Tibial nerve (tissue), 4 donors: ENCODE data around the gene LCLAT1. TPM values are rescaled to one million over a fixed set of nuclear protein-coding genes. Genes with fewer than 3 reads are reported as not detected.

Experiments used
- DNase-seq, 2 donors: peaks; one replicate each; pipeline ENCODE4 v3.0.0-alpha.2; 2019; ENCODE audit warnings: low spot score in 2 of 2
- H3K27ac ChIP-seq, 4 donors: fragments of 200-600 bp; sonication (generic) in 3 of 4; one replicate each; pipeline ENCODE4 v1.5.1; 2017 to 2019; ENCODE audit warnings: mild to moderate bottlenecking in 1 of 4
- H3K27me3 ChIP-seq, 2 donors: fragments of 200-600 bp; sonication (generic) in 1 of 2; one replicate each; pipeline versions ENCODE4 v1.5.1 to v1.6.0; 2017 to 2019
- H3K36me3 ChIP-seq, 3 donors: fragments of 200-600 bp; sonication (generic); one replicate each; pipeline ENCODE4 v1.5.1; 2018 to 2019
- H3K4me1 ChIP-seq, 4 donors: fragments of 200-600 bp; sonication (generic) in 3 of 4; one replicate each; pipeline ENCODE4 v1.5.1; 2017 to 2019
- H3K4me3 ChIP-seq, 4 donors: fragments of 200-600 bp; sonication (generic) in 3 of 4; one replicate each; pipeline ENCODE4 v1.5.1; 2017 to 2019; ENCODE audit warnings: mild to moderate bottlenecking in 1 of 4, moderate library complexity in 1 of 4
- H3K9me3 ChIP-seq, 4 donors: fragments of 200-600 bp; sonication (generic) in 3 of 4; one replicate each; pipeline ENCODE4 v1.5.1; 2017 to 2019
- EP300 ChIP-seq, 2 donors: sonication (generic); formaldehyde crosslinking; IDR thresholded peaks; one replicate each; pipeline ENCODE4 v1.6.1; 2017; ENCODE audit warnings: antibody characterized with exemption in 2 of 2, mild to moderate bottlenecking in 1 of 2
- POLR2A ChIP-seq, 2 donors: fragments of 450-650 bp; IDR thresholded peaks; one replicate each; pipeline ENCODE4 v1.6.1; 2017; ENCODE audit warnings: antibody characterized with exemption in 2 of 2, mild to moderate bottlenecking in 2 of 2, moderate library complexity in 2 of 2
- WGBS, 2 donors: methylation state at CpG; one replicate each; pipeline ENCODE4 v1.1.5; 2018; 5-methylcytosine and 5-hydroxymethylcytosine counted together
- total RNA-seq, 4 donors: library from RNA; depleted of rRNA; stranded (reverse); fragments of >200 nt; gene quantifications; one replicate each; pipeline ENCODE4 v1.1.0, GENCODE V29; 2016
- TF ChIP-seq, protein P1 (sequence below), 5 experiments: fragments of 200-600 bp in 3 of 5; fragments of 450-650 bp in 2 of 5; sonication (generic) in 3 of 5; IDR thresholded peaks; one replicate each; pipeline ENCODE4 v1.5.1; 2016 to 2019; ENCODE audit warnings: antibody characterized with exemption in 5 of 5, mild to moderate bottlenecking in 3 of 5, moderate library complexity in 2 of 5

Gene LCLAT1
- total RNA-seq, 4 donors from 2014 or later, result 8.4 to 15.9 (median 11.8) TPM

- H3K36me3 ChIP-seq, result no peaks in the 10 kb centered on the region
- no peaks in the 10 kb centered on the region for H3K27me3 ChIP-seq
- no peaks in the 10 kb centered on the region for H3K9me3 ChIP-seq
- H3K4me1 ChIP-seq, result no peaks in the 10 kb centered on the region
- no peak for DNase-seq
- TF ChIP-seq EP300 (IDR thresholded peaks at IDR 0.05) (no peak), POLR2A (IDR thresholded peaks at IDR 0.05) (no peak)
- TF ChIP-seq, protein P1, sequence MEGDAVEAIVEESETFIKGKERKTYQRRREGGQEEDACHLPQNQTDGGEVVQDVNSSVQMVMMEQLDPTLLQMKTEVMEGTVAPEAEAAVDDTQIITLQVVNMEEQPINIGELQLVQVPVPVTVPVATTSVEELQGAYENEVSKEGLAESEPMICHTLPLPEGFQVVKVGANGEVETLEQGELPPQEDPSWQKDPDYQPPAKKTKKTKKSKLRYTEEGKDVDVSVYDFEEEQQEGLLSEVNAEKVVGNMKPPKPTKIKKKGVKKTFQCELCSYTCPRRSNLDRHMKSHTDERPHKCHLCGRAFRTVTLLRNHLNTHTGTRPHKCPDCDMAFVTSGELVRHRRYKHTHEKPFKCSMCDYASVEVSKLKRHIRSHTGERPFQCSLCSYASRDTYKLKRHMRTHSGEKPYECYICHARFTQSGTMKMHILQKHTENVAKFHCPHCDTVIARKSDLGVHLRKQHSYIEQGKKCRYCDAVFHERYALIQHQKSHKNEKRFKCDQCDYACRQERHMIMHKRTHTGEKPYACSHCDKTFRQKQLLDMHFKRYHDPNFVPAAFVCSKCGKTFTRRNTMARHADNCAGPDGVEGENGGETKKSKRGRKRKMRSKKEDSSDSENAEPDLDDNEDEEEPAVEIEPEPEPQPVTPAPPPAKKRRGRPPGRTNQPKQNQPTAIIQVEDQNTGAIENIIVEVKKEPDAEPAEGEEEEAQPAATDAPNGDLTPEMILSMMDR (IDR thresholded peaks at IDR 0.05), result no peak
- H3K27ac ChIP-seq, result no peak overlapping the region
- no peak overlapping the region for H3K4me3 ChIP-seq
These were observed 230.2 kb downstream of the LCLAT1 start for GRCh38 chr2:30677231-30677630.

DNA sequence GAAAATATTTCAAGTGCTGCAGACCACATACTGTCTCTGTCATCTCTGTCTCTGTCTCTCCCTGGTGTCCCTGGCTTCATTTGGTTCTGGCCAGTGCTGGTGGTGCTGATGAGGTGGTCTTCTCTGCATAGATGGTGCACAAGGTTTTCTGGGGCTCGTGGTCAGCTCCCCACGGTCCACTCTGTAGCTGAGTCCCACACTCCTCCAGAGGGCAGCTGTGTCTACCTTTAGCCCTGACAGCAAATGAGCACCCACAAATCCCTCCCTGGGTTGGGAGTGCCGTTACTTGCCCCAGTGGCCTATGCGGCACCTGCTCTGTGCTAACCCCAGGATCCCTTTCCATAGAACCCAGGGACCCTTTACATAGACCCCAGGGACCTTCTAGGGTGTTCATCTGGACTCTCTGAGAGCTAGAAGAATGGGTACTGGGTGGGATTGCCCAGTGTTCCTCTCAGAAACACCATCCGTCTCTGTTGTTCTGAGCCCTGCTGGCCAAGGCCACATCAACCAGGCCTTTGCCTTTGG, 230.9 kb downstream of the LCLAT1 start:
- no peaks in the 10 kb centered on the region for H3K27me3 ChIP-seq
- H3K4me1 ChIP-seq, result no peaks in the 10 kb centered on the region
- no peaks in the 10 kb centered on the region for H3K36me3 ChIP-seq
- no peaks in the 10 kb centered on the region for H3K9me3 ChIP-seq
- WGBS, 2 donors, result 86 to 92% methylated on average over 5 of the region's 5 CpGs
- TF ChIP-seq EP300 (IDR thresholded peaks at IDR 0.05) (no peak), POLR2A (IDR thresholded peaks at IDR 0.05) (no peak)
- TF ChIP-seq, protein P1 (IDR thresholded peaks at IDR 0.05), result no peak
- no peak for DNase-seq
- H3K4me3 ChIP-seq, result no peak overlapping the region
- no peak overlapping the region for H3K27ac ChIP-seq

GRCh38 chr2:30678410-30679137, 231.5 kb downstream of the LCLAT1 start:
- H3K27ac ChIP-seq, result no peak overlapping the region
- no peak overlapping the region for H3K4me3 ChIP-seq
- no peak for DNase-seq
- 75 to 80% methylated on average over 11 of the region's 11 CpGs for WGBS, 2 donors
- no peak for TF ChIP-seq EP300 (IDR thresholded peaks at IDR 0.05)
- no peak for TF ChIP-seq POLR2A (IDR thresholded peaks at IDR 0.05)
- TF ChIP-seq, protein P1 (IDR thresholded peaks at IDR 0.05), result no peak
- no peaks in the 10 kb centered on the region for H3K4me1 ChIP-seq
- H3K9me3 ChIP-seq, result no peaks in the 10 kb centered on the region
- no peaks in the 10 kb centered on the region for H3K36me3 ChIP-seq
- H3K27me3 ChIP-seq, result no peaks in the 10 kb centered on the region

- DNase-seq, result no peak
- no peaks in the 10 kb centered on the region for H3K9me3 ChIP-seq
- 79 to 88% methylated on average over 12 of the region's 12 CpGs for WGBS, 2 donors
- no peaks in the 10 kb centered on the region for H3K36me3 ChIP-seq
- H3K4me1 ChIP-seq, result no peaks in the 10 kb centered on the region
- no peaks in the 10 kb centered on the region for H3K27me3 ChIP-seq
- H3K4me3 ChIP-seq, result no peak overlapping the region
- H3K27ac ChIP-seq, result no peak overlapping the region
- no peak for TF ChIP-seq POLR2A (IDR thresholded peaks at IDR 0.05)
These were observed 232.5 kb downstream of the LCLAT1 start for GRCh38 chr2:30679426-30680088.

GRCh38 chr2:30680121-30680520, 233.1 kb downstream of the LCLAT1 start:
- H3K36me3 ChIP-seq, result no peaks in the 10 kb centered on the region
- H3K27ac ChIP-seq, result no peak overlapping the region
- no peaks in the 10 kb centered on the region for H3K9me3 ChIP-seq
- no peaks in the 10 kb centered on the region for H3K4me1 ChIP-seq
- no peak for TF ChIP-seq EP300 (IDR thresholded peaks at IDR 0.05)
- H3K4me3 ChIP-seq, result no peak overlapping the region
- no peaks in the 10 kb centered on the region for H3K27me3 ChIP-seq
- 87 to 93% methylated on average over 3 of the region's 3 CpGs for WGBS, 2 donors
- no peak for DNase-seq

DNA sequence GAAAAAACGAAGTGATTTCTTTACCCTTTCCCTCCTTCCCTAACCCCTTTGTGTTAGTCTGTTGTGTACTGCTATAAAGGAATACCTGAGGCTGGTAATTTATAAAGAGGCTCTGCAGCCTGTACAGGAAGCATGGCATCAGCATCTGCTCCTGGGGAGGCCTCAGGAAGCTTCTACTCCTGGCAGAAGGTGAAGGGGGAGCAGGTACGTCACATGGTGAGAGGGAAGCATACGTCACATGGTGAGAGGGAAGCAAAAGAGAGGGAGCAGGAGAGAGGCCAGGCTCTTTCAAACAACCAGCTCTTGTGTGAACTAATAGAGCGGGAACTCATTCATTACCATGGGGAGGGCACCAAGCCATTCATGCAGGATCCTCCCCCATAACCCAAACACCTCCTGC, 234.0 kb downstream of the LCLAT1 start:
- H3K4me3 ChIP-seq, result no peak overlapping the region
- no peaks in the 10 kb centered on the region for H3K9me3 ChIP-seq
- TF ChIP-seq, protein P1 (IDR thresholded peaks at IDR 0.05), result no peak
- no peak for TF ChIP-seq POLR2A (IDR thresholded peaks at IDR 0.05)
- no peak for TF ChIP-seq EP300 (IDR thresholded peaks at IDR 0.05)
- H3K36me3 ChIP-seq, result no peaks in the 10 kb centered on the region
- 75 to 83% methylated on average over 4 of the region's 4 CpGs for WGBS, 2 donors
- H3K4me1 ChIP-seq, result no peaks in the 10 kb centered on the region
- no peak for DNase-seq
- no peaks in the 10 kb centered on the region for H3K27me3 ChIP-seq
- no peak overlapping the region for H3K27ac ChIP-seq
